GM21576 (cell line): ENCODE measurements around the gene FMO5.
"Not testable (repeated sequence)": the region's sequence is repeated elsewhere in the genome, so short reads cannot be mapped to it uniquely, and the experiment has no call there.

Experiments used
- ATAC-seq: cut with Tn5 transposase; IDR thresholded peaks from one replicate; pipeline ENCODE4 v1.9.1; 2021; ENCODE audit warnings: mild to moderate bottlenecking, moderate library complexity; ENCODE audit not compliant: unreplicated experiment

The FMO5 gene

DNA sequence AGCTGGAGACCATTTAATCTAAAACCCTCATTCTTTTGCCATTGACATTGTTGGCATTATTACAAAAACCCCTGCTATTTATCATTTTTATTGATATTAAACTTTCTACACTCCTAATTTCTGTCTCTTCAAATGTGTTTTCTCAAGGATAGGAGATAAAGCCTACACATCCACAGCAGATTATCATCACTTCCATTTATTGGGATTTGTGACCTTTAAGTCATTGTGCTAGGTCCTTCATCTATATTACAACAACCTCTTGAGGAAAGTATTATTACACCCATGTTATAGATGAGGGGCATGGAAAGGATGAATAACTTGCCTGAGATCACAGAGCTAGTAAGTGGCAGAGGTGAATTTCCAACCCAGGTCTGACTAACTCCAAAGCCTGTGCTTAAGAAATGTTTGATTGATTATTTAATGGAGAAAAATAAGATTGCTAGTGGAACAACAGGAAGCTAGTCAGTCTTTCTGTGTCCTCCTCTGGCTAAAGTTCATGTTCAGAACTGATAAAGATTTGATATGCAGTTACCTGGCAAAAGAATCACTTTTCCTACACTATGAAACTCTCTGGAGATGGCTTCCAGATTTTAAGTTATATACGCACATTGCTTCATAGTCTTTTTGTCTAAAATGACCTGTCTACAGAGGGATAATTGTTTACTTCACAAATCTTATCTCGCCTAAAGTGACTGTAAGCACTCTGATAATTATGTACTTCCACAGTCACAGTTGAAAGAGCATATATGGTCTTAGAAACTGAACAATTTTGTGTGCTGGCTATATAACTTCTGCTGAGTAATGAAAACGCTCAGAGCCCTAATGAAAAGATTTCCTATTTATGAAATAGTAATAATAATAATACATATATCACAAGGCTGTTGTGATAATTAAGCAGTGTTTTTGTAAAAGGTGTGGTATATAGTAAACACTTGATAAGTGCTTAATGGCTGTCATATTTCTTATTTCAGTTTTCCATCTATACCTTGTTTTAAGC is 15.0 kb downstream of the FMO5 start:
- ATAC-seq, result no peak

DNA sequence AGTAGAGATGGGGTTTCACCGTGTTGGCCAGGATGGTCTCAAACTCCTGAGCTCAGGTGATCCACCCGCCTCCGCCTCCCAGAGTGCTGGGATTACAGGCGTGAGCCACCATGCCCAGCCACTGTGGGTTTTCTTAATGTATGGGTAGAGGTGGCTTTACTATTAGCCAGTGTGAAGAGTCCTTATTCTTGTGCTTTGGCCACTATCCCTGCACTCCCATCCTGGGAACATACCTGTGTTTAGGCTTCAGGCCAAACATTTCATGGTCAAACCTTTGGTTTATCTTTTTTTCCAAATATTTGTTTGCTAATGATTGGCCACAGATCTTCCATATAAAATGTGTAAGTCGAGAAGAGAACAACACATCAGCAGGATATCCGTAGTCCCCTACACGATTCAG is 16.5 kb downstream of the FMO5 start:
- no peak for ATAC-seq

DNA sequence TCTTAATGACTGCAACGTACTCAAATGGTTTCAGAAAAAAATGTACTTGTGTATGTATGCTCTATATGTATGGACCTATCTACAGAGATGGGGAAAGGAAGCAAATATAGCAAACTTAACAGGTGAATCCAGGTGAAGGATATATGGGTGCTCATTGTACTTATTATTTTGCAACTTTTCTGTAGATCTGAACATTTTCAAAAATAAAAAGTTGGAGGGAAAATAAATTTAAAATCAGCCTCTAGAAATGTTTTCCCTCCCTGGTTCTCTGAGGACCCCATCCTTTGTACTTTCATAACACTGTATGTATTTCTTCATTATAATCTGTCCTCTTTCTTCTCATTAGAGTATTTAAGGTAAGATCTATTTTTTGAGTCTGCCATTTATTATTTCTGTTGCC is 17.9 kb downstream of the FMO5 start:
- ATAC-seq, result no peak

DNA sequence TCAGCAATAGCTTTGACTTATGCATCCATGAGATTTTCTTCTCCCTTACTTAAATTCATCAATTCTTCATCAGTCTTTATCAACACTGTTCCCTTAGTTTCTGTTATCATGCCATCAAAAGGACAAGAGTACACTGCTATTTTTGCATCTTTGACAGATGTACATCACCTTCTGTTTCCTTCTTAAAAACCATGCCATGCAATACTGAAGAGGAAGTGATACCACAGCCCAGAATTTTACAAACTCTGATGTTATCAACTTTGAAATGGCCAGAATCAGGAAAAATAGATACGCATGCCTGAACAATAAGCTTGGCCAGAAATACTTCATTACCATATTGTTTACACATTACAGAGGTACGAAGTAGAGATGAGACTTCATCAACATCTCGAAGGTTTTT is 21.1 kb downstream of the FMO5 start:
- no peak for ATAC-seq

DNA sequence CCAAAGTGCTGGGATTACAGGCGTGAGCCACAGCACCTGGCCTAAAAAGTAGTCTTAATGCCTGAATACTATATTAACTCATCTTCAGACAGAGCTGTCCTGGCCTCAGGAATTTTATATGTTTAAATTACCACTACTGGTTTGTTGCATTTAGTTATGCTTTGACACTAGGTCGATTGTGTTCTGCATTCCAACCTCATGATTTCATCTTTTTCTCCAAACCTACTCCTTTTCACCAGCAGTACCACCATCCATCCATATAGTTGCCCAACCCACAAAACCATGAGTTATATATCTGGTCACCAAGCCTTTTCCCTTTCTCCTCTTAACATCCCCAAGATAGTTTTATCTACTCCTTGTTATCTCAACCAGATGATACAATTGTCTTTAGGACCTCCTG is 22.6 kb downstream of the FMO5 start:
- no peak for ATAC-seq

- ATAC-seq, result no peak
These were observed 23.4 kb downstream of the FMO5 start for GRCh38 chr1:147201786-147202185.

GRCh38 chr1:147201276-147201675 is 23.9 kb downstream of the FMO5 start:
- ATAC-seq, result no peak

GRCh38 chr1:147197324-147197723 is 27.8 kb downstream of the FMO5 start:
- not testable (repeated sequence) for ATAC-seq

DNA sequence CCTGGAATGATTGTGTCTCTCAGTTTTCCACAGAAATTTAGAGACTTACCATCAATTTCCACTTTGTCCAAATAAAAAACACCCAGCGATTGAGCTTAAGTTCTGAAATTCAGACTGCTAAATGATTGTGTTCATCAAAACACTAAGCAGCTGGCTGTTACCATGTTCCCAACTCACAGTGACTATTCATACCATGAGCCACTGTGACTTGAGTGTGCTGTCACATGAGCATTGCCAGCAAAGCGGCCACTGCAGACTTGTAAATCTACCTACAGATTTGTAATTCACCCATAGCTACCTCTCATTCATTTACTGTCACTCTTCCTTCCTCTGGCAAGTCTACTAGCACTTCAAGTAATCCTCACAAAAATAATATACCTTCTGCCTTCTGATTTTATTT is 35.6 kb downstream of the FMO5 start:
- ATAC-seq, result no peak

DNA sequence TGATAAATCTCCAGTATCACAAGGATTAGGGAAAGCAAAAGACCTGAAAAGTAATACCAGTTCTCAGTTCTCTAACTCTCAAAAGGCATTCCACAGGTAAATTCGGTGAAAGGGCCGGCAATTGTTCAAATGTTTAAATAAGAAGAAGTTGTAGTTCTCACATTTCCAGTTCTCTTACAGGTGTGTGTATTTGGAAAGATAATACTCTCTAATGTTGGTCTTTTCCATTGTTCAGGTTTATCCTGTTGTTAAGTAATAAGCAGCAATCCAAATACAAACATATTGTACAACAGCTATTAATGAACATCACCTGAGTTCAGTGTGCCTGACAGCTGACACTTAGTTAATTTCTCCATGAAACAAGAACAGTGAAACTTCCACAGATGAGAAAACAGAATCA is 39.7 kb downstream of the FMO5 start:
- ATAC-seq, result no peak

DNA sequence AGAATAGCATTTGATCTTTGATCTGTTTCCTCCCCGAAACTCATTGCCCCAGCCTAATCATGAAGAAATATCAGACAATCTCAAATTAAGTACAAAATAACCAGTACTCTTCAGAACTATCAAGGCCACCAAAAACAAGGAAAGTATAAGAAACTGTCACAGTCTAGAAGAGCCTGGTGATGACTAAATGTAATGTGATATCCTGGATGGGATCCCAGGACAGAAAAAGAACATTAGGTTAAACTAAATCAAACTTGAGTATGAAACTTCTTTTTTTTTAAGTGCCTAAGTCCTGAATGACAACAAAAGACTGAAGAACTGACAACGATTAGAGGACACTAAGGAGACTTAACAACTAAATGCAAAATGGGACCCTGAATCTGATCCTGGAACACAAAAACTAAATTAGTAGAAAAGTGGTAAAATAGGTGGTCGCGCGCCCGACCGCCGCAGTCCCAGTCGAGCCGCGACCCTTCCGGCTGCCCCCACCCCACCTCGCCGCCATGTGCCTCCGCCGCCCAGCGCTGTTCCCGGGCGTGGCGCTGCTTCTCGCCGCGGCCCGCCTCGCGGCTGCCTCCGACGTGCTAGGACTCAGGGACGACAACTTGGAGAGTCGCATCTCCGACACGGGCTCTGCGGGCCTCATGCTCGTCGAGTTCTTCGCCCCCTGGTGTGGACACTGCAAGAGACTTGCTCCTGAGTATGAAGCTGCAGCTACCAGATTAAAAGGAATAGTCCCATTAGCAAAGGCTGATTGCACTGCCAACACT is 47.3 kb downstream of the FMO5 start:
- no peak for ATAC-seq

DNA sequence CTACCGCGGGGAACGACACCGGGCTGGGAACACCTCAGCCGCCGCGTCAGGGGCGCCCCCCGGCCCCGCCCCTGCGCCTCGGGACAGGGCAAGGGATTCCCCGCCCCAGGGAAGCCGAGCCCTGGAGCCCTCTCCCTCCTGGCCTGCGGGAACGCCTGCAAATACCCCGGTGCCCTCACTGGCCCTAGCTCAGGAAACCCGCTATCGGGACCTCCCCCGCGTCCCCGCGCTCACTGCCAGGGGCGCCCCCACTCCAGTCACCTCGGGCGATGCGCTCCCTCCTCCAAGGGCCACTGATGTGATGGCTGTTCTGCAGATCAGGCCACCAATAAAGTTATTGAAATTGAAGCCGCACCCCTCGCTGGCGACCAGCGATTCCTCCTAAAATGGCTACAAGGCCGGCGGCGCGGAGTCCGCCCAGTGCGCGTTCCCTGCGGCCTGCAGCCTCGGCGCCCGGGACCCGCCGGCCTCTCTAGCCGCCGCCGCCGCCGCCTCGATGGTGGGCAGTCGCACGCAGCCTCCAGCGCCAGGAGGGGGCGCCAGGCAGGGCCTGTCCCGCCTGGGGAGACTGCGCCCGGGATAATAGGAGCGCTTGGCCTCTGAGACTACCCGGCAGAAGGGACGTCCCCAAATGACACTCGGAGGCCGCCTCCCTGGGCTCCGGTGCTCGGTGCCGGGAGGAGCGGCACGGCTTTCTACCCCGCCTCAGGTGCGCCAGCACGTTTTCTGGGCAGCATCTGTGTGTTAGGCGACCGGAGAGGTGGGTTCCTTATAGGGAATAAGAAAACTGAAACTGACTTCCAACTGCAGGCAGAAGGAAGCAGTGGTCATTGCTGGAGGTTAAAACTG is 52.7 kb downstream of the FMO5 start, which contains the start of gene PRKAB2:
Gene PRKAB2 (minus strand): TSS at position 303 of the 849 bp plus-strand sequence. CDS start 326 bp downstream, outside the sequence.
- peak; percentile 85 for ATAC-seq

DNA sequence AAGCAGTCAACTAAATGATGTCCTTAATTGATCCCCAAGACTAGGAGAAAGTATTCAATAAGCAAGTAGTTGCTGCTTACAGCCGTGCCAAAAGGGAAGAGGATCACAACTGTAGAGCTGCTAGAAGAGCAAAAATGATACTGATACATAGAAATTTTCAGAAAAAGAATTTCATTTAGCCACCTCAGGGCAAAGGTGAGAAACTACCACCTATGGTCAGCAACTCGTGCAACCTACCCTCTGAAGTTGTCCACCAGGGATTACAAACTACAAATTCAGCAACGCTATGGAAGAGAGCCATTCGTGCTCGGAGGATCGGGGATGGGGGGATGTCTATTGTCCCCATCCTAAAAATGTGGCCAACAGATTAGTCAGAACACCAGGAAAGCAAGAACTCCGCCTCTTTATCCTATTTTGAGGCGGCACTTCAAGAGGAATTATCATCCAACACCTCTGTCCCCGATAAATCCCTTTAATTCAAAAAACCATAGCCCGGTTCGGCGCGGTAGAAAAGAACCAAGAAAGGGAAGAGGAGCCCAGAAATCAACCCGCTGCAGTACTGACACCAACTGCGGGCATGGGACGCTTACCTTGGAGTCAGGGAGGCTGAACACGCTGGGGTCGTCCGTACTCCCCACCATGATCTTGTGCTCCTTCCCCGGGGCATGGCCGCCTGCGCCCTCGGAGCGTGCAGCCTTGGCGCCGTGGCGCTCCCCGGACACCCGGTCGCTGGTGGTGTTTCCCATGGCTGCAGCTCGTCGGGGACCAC is 53.6 kb downstream of the FMO5 start:
- ATAC-seq, result no peak

- ATAC-seq, result no peak
These were observed 55.1 kb downstream of the FMO5 start for GRCh38 chr1:147169840-147170674.

DNA sequence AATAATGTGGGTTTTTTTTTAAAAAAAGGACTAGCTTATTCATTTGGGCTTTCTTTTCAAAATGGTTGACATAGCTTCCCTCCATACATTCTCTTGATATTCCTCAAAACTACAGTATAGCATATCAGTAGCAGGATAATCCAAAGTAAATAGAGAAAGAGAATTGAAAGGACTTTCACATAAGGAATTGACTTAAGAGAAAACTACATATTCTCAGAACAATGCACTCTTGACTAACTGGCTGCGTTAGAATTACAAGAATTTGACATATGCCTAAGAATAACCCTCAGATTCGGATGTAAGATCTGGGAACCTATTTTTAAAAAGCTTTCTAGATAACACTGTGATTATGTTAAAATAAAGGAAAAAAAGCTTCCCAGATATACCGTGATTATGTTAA is 56.0 kb downstream of the FMO5 start:
- no peak for ATAC-seq

DNA sequence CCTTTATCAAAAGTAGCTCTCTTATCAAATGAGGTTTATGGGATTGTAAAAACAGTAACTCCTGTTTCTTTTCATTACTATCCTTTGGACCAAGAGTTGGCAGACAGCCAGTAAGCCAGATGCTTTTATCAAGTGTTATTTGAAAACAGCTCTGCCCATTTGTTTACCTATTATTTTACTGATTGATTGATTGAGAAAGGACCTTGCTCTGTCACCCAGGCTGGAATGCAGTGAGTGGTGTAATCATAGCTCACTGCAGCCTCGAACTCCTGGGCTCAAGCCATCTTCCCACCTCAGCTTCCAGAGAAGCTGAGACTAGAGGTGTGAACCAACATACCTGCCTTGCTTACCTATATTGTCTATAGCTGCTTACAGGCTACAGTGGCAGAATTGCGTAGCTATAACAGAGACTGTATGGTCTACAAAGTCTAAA is 56.5 kb downstream of the FMO5 start:
- ATAC-seq, result no peak

DNA sequence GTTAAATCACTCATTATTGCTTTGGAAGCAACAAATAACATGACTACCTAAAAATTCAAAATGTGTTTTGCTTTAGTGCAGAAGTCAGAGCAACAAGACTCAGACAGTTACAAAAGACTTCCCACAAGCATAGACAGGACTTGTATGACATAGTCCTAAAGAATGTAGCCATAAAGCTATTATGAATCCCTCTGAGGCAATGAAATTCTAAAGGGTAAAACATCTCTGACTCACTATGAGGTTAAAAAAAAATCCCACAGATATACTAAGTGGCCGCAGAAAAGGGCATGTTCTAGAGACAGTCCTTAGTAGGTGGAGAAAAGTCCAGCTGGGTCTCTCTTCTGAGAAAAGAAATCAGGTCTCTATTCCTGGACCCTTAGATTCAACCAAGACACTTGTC is 57.8 kb downstream of the FMO5 start:
- no peak for ATAC-seq

DNA sequence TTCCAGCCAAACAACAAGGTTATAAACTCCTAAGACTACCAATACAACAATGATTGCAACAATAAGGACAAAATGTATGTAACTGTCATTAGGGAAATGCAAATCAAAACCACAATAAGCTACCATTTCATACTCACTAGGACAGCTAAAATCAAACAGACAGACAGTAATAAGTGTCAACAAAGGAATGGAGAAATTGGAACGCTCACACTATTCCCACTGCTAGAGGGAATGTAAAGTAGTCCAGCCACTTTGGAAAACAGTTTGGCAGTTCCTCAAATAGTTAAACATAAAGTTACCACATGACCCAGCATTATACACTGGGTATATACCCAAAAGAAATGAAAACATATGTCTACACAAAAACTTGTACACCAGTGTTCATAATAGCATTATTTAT is 62.1 kb downstream of the FMO5 start:
- ATAC-seq, result no peak

DNA sequence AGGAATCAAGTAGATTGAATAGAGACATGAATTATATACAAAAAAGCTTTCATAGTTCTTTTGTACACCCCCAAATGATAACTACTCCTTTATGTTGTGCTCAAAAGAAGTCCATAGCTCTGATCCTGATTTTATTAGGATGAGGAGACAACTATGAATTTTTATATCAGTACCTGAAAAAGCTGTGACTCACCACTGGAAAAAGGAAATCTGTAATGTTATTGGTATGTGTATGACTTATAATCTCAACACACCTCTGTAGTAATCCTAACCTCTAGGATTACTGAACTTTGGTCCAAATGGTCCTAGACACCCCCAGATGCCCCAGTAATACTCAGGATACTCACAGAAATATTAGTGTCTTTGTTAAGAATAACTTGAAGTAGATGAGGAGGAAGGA is 63.0 kb downstream of the FMO5 start:
- ATAC-seq, result no peak
